Measurements from ENCODE around the gene MT1HL1.

MT1HL1 gene

GRCh38 chr1:237004116-237004515 is at the start of gene MT1HL1:
Gene MT1HL1 (minus strand): TSS chr1:237004441. CDS start chr1:237004372, 69 bp downstream.
- no peak for DNase-seq

GRCh38 chr1:237050915-237051314 is 46.7 kb upstream of the MT1HL1 start:
- no peak for DNase-seq

GRCh38 chr1:237050185-237050584 is 45.9 kb upstream of the MT1HL1 start:
- no peak for DNase-seq

- no peak for DNase-seq
Observed at GRCh38 chr1:237048803-237049202, 44.6 kb upstream of the MT1HL1 start.

- DNase-seq: no peak
Observed at GRCh38 chr1:237045278-237046016, 41.2 kb upstream of the MT1HL1 start.

- DNase-seq: no peak
Observed at GRCh38 chr1:237043846-237044636, 39.8 kb upstream of the MT1HL1 start.

GRCh38 chr1:237042892-237043576 is 38.8 kb upstream of the MT1HL1 start:
- DNase-seq: no peak

- DNase-seq: no peak
Observed at GRCh38 chr1:237042526-237042891, 38.3 kb upstream of the MT1HL1 start.

- no peak for DNase-seq
Observed at GRCh38 chr1:237041795-237042525, 37.7 kb upstream of the MT1HL1 start, which contains the start of gene RYR2. Gene RYR2 (plus strand): TSS chr1:237042184. CDS start chr1:237042522, 338 bp downstream.

- no peak for DNase-seq
Observed at GRCh38 chr1:237041461-237041794, 37.2 kb upstream of the MT1HL1 start.

- DNase-seq: no peak
Observed at GRCh38 chr1:237040823-237041222, 36.6 kb upstream of the MT1HL1 start.

GRCh38 chr1:237038211-237038610 is 34.0 kb upstream of the MT1HL1 start:
- no peak for DNase-seq

GRCh38 chr1:237035759-237036158 is 31.5 kb upstream of the MT1HL1 start:
- DNase-seq: no peak

GRCh38 chr1:237033804-237034203 is 29.6 kb upstream of the MT1HL1 start:
- DNase-seq: no peak

- DNase-seq: no peak
Observed at GRCh38 chr1:237033061-237033460, 28.8 kb upstream of the MT1HL1 start.

- no peak for DNase-seq
Observed at GRCh38 chr1:237032029-237032428, 27.8 kb upstream of the MT1HL1 start.

GRCh38 chr1:237031480-237031879 is 27.2 kb upstream of the MT1HL1 start:
- no peak for DNase-seq

GRCh38 chr1:237029850-237030535 is 25.8 kb upstream of the MT1HL1 start:
- no peak for DNase-seq

GRCh38 chr1:237029240-237029639 is 25.0 kb upstream of the MT1HL1 start:
- DNase-seq: no peak

GRCh38 chr1:237025358-237026074 is 21.3 kb upstream of the MT1HL1 start:
- no peak for DNase-seq

- no peak for DNase-seq
Observed at GRCh38 chr1:237018896-237019295, 14.7 kb upstream of the MT1HL1 start.

GRCh38 chr1:237016626-237017025 is 12.4 kb upstream of the MT1HL1 start:
- no peak for DNase-seq

All from NCI-H1417 treated with DMSO at 0.1 percent for 48 hours (cell line).